Measurements from ENCODE around the gene PAGE4. TPM values are rescaled to one million over a fixed set of nuclear protein-coding genes. Genes with fewer than 3 reads are reported as not detected.

The PAGE4 gene
- total and polyA plus RNA-seq, 9 of the 15 experiments (the other 6 are each of a cell fraction or from before 2014, with no cell fraction given), result 0.99 to 8.0 (median 3.9) TPM

GRCh38 chrX:49840679-49841078, 11.6 kb downstream of the PAGE4 start (continued):
- TF ChIP-seq, protein P1, sequence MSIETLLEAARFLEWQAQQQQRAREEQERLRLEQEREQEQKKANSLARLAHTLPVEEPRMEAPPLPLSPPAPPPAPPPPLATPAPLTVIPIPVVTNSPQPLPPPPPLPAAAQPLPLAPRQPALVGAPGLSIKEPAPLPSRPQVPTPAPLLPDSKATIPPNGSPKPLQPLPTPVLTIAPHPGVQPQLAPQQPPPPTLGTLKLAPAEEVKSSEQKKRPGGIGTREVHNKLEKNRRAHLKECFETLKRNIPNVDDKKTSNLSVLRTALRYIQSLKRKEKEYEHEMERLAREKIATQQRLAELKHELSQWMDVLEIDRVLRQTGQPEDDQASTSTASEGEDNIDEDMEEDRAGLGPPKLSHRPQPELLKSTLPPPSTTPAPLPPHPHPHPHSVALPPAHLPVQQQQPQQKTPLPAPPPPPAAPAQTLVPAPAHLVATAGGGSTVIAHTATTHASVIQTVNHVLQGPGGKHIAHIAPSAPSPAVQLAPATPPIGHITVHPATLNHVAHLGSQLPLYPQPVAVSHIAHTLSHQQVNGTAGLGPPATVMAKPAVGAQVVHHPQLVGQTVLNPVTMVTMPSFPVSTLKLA (conservative IDR thresholded peaks at IDR 0.05), result 0 out of 4 replicates have a peak, but pooled peaks of 1 of the 2 experiments have one; percentile 51
- TF ChIP-seq KLF1 (tag; IDR thresholded peaks at IDR 0.05) (no peak), SPI1 (IDR thresholded peaks at IDR 0.05; ENCODE audit: borderline replicate concordance, low read depth, low read length) (peak; percentile 90), ZFX (CRISPR knock-in tag; IDR thresholded peaks at IDR 0.05) (peak; percentile 35; the same call in 1 of the 2 replicates), RFX7 (CRISPR knock-in tag; IDR thresholded peaks at IDR 0.05) (no peak), YY1 (IDR thresholded peaks at IDR 0.05; ENCODE audit: borderline replicate concordance in 1 of 3, control insufficient read depth in 1 of 3, extremely low read depth in 1 of 3, insufficient read depth in 3 of 3, insufficient read length in 1 of 3, insufficient replicate concordance in 2 of 3, low read depth in 1 of 3, low read length in 2 of 3) (peak in 1 of 3 experiments; percentile 14), HSF4 (CRISPR knock-in tag; IDR thresholded peaks at IDR 0.05; ENCODE audit: borderline replicate concordance) (no peak), RBBP5 (IDR thresholded peaks at IDR 0.05; ENCODE audit: borderline replicate concordance, insufficient read depth, low read length, poor library complexity, severe bottlenecking) (no peak), DEAF1 (CRISPR knock-in tag; IDR thresholded peaks at IDR 0.05) (peak; percentile 43; the same call in 1 of the 2 replicates), FOXP1 (CRISPR knock-in tag; IDR thresholded peaks at IDR 0.05) (no peak), TAF1 (IDR thresholded peaks at IDR 0.05; ENCODE audit: control insufficient read depth, extremely low read depth, insufficient read depth, low read length, severe bottlenecking) (no peak), CSDE1 (IDR thresholded peaks at IDR 0.05) (peak in 1 of 2 experiments; percentile 91; a peak in 2 of 4 replicates), STAT6 (CRISPR knock-in tag; IDR thresholded peaks at IDR 0.05) (no peak), ZC3H8 (IDR thresholded peaks at IDR 0.05) (no peak)
- TF ChIP-seq, protein P2, sequence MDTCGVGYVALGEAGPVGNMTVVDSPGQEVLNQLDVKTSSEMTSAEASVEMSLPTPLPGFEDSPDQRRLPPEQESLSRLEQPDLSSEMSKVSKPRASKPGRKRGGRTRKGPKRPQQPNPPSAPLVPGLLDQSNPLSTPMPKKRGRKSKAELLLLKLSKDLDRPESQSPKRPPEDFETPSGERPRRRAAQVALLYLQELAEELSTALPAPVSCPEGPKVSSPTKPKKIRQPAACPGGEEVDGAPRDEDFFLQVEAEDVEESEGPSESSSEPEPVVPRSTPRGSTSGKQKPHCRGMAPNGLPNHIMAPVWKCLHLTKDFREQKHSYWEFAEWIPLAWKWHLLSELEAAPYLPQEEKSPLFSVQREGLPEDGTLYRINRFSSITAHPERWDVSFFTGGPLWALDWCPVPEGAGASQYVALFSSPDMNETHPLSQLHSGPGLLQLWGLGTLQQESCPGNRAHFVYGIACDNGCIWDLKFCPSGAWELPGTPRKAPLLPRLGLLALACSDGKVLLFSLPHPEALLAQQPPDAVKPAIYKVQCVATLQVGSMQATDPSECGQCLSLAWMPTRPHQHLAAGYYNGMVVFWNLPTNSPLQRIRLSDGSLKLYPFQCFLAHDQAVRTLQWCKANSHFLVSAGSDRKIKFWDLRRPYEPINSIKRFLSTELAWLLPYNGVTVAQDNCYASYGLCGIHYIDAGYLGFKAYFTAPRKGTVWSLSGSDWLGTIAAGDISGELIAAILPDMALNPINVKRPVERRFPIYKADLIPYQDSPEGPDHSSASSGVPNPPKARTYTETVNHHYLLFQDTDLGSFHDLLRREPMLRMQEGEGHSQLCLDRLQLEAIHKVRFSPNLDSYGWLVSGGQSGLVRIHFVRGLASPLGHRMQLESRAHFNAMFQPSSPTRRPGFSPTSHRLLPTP (IDR thresholded peaks at IDR 0.05; ENCODE audit: borderline replicate concordance, extremely low read depth, insufficient read length), result no peak
- TF ChIP-seq, protein P3, sequence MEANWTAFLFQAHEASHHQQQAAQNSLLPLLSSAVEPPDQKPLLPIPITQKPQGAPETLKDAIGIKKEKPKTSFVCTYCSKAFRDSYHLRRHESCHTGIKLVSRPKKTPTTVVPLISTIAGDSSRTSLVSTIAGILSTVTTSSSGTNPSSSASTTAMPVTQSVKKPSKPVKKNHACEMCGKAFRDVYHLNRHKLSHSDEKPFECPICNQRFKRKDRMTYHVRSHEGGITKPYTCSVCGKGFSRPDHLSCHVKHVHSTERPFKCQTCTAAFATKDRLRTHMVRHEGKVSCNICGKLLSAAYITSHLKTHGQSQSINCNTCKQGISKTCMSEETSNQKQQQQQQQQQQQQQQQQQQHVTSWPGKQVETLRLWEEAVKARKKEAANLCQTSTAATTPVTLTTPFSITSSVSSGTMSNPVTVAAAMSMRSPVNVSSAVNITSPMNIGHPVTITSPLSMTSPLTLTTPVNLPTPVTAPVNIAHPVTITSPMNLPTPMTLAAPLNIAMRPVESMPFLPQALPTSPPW (CRISPR knock-in tag; IDR thresholded peaks at IDR 0.05), result peak; percentile 93
